A673 (cell line): ENCODE measurements around the gene NFKBIB. TPM values are rescaled to one million over a fixed set of nuclear protein-coding genes. Genes with fewer than 3 reads are reported as not detected.

Experiments
- BruUV-seq: library from RNA; stranded (reverse); fragments of 400-500 nt; replicated peaks from 2 replicates; lab custom pipeline; 2021; lab: Mats Ljungman, UMichigan
- CTCF ChIA-PET: fragments of 300-600 bp; sonication (Branson Sonifier 250); formaldehyde crosslinking; loops from one replicate; lab custom pipeline; 2022; ENCODE audit warnings: antibody characterized with exemption; lab: Charles Lee
- POLR2A ChIA-PET: fragments of 300-600 bp; sonication (Branson Sonifier 250); formaldehyde crosslinking; loops from one replicate; lab custom pipeline; 2022; ENCODE audit warnings: antibody characterized with exemption; ENCODE audit not compliant: low non-redundant PET; lab: Charles Lee
- DNase-seq: peaks from one replicate; pipeline ENCODE4 v3.0.0-alpha.2; 2015; ENCODE audit warnings: low spot score
- H3K27ac ChIP-seq: fragments of 200-600 bp; sonication (generic); 2 replicates; pipeline ENCODE4 v1.5.1; 2016; ENCODE audit warnings: mixed run types, low read depth, mild to moderate bottlenecking, mixed read lengths, antibody characterized with exemption, low read length; ENCODE audit not compliant: poor library complexity, severe bottlenecking
- H3K27me3 ChIP-seq: fragments of 200-600 bp; sonication (generic); replicated peaks from 2 replicates; pipeline ENCODE4 v1.6.1; 2017; ENCODE audit warnings: mixed run types, low read depth, mild to moderate bottlenecking, mixed read lengths, antibody characterized with exemption, low read length; ENCODE audit not compliant: insufficient read depth, poor library complexity
- H3K36me3 ChIP-seq: fragments of 200-600 bp; sonication (generic); 2 replicates; pipeline ENCODE4 v1.6.1; 2016; ENCODE audit warnings: mixed run types, mild to moderate bottlenecking, mixed read lengths, antibody characterized with exemption, low read length; ENCODE audit not compliant: insufficient read depth, poor library complexity, severe bottlenecking
- H3K4me1 ChIP-seq: fragments of 200-600 bp; sonication (generic); 2 replicates; pipeline ENCODE4 v1.6.1; 2017; ENCODE audit warnings: mixed run types, mild to moderate bottlenecking, mixed read lengths, antibody characterized with exemption, low read length; ENCODE audit not compliant: insufficient read depth, poor library complexity, severe bottlenecking
- H3K4me3 ChIP-seq: fragments of 200-600 bp; sonication (generic); 2 replicates; pipeline ENCODE4 v1.5.1; 2016; ENCODE audit warnings: low read depth, mixed run types, mild to moderate bottlenecking, mixed read lengths, low read length; ENCODE audit not compliant: poor library complexity, severe bottlenecking
- H3K9me3 ChIP-seq: fragments of 200-600 bp; sonication (generic); 2 replicates; pipeline ENCODE4 v1.6.1; 2016; ENCODE audit warnings: mixed run types, low read depth, mild to moderate bottlenecking, mixed read lengths, antibody characterized with exemption, low read length; ENCODE audit not compliant: poor library complexity, severe bottlenecking
- CTCF ChIP-seq: fragments of 300-800, 200-600 bp; sonication (generic); conservative IDR thresholded peaks from 2 replicates; pipeline ENCODE4 v1.5.1; 2017; ENCODE audit warnings: low read depth, mild to moderate bottlenecking, antibody characterized with exemption, low read length, moderate library complexity, mixed read lengths
- EZH2 ChIP-seq: fragments of 200-600 bp; sonication (generic); IDR thresholded peaks from 2 replicates; pipeline ENCODE4 v1.6.1; 2017; ENCODE audit warnings: borderline replicate concordance, low read depth, mild to moderate bottlenecking, mixed read lengths, antibody characterized with exemption, low read length; ENCODE audit not compliant: poor library complexity, severe bottlenecking
- intact Hi-C: fragments of 100-400 bp; cut with micrococcal nuclease; formaldehyde crosslinking; loops from one replicate; pipeline ENCODE4 v1.10.0; 2022; ENCODE audit not compliant: unreplicated experiment
- total RNA-seq: library from RNA; stranded (reverse); gene quantifications from 2 replicates; pipeline ENCODE4 v1.2.3, GENCODE V29; 2021

The NFKBIB gene
- total RNA-seq, 1 experiment from 2014 or later, result 51.9 TPM

- Histone ChIP-seq H3K36me3 (no peaks in the 10 kb centered on the region), H3K4me3 (no peak overlapping the region), H3K27me3 (no peaks in the 10 kb centered on the region), H3K4me1 (no peaks in the 10 kb centered on the region), H3K9me3 (no peaks in the 10 kb centered on the region), H3K27ac (no peak overlapping the region)
- intact Hi-C loops, result no loop called here
- BruUV-seq, result no TSS peak
- no peak for DNase-seq
- CTCF ChIA-PET, result no interaction called here
- POLR2A ChIA-PET, result no interaction called here
- TF ChIP-seq EZH2 (no peak), CTCF (no peak)
Observed at GRCh38 chr19:38958301-38958700, 58.5 kb downstream of the NFKBIB start.

Other genes with a start within 250 kb of the NFKBIB start
- gene CAPN12, start 155.5 kb upstream of the NFKBIB start, total RNA-seq, result 0.69 and 0.96 TPM in 2 replicates
- gene LGALS7, start 126.5 kb upstream of the NFKBIB start, total RNA-seq, result not detected in 2 replicates
- not detected in 2 replicates for gene LGALS7B, start 110.8 kb upstream of the NFKBIB start, total RNA-seq
- gene LGALS4, start 87.0 kb upstream of the NFKBIB start, total RNA-seq, result 0.32 and 0.81 TPM in 2 replicates
- gene ECH1, start 68.2 kb upstream of the NFKBIB start, total RNA-seq, result 83.1 and 102 TPM in 2 replicates
- gene HNRNPL, start 50.0 kb upstream of the NFKBIB start, total RNA-seq, result 642 and 647 TPM in 2 replicates
- gene RINL, start 21.7 kb upstream of the NFKBIB start, total RNA-seq, result 5.7 and 7.4 TPM in 2 replicates
- 30.0 and 32.2 TPM in 2 replicates for gene SIRT2, start 351 bp upstream of the NFKBIB start, total RNA-seq
- gene CCER2, start 12.2 kb downstream of the NFKBIB start, total RNA-seq, result 0.67 and 1.2 TPM in 2 replicates
- 56.3 and 58.6 TPM in 2 replicates for gene SARS2, start 30.8 kb downstream of the NFKBIB start, total RNA-seq
- 69.5 and 81.9 TPM in 2 replicates for gene MRPS12, start 31.0 kb downstream of the NFKBIB start, total RNA-seq
- 26.0 and 29.9 TPM in 2 replicates for gene FBXO17, start 75.8 kb downstream of the NFKBIB start, total RNA-seq
- gene FBXO27, start 132.6 kb downstream of the NFKBIB start, total RNA-seq, result 0.33 and 0.45 TPM in 2 replicates
- not detected in 2 replicates for gene ACP7, start 184.4 kb downstream of the NFKBIB start, total RNA-seq
- 55.2 and 59.0 TPM in 2 replicates for gene PAK4, start 225.8 kb downstream of the NFKBIB start, total RNA-seq